Inferior parietal cortex (tissue), 1 donor: ENCODE data around the gene MPP7.

Source experiments
- DNase-seq: peaks from one replicate; pipeline ENCODE4 v3.0.0-alpha.2; 2016; ENCODE audit errors: extremely low spot score

Gene MPP7

DNA sequence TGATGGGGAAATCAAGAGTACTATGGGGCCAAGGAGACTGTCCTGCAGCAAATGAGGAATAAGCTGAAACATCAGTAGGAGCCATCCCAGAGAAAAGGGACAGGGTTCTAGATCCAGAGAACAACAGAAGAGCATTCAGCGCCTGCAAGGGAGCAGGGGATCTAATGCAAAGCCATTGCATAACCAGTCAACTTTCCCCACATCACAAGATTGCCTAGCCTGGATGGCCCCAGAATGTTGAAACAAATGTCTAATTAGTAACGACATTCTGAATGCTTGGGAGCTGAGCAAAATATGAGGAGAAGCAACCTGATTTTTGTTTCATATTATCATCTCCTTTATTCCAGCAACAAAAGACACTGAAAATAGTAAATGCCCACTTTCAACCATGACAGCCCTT, 2.7 kb upstream of the MPP7 start:
- DNase-seq: no peak

DNA sequence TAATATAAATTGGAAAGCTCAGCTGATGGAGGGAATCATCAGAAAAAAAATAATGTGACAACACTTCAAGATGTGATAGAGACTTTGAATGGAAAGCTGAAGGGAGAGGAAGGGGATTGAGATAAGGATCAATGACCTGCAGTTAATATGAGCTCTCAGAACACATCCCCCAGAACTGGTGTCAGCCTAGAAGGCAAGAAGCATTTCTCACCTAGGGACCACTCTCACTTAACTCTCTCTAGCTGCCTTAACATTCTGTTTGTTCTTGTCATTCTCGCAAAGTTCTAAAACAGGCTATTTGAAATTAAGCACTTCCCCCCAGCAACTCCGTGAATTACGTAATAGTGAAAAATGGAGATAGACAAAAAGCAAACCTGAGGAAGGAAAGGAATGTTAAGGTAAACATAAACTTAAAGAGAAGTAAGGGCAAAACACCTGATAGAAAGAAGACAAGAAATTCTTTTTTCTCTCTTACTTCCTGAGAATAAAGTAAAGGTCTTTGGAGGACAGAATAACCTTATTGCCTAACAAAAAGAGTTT, 1.2 kb upstream of the MPP7 start:
- no peak for DNase-seq

DNA sequence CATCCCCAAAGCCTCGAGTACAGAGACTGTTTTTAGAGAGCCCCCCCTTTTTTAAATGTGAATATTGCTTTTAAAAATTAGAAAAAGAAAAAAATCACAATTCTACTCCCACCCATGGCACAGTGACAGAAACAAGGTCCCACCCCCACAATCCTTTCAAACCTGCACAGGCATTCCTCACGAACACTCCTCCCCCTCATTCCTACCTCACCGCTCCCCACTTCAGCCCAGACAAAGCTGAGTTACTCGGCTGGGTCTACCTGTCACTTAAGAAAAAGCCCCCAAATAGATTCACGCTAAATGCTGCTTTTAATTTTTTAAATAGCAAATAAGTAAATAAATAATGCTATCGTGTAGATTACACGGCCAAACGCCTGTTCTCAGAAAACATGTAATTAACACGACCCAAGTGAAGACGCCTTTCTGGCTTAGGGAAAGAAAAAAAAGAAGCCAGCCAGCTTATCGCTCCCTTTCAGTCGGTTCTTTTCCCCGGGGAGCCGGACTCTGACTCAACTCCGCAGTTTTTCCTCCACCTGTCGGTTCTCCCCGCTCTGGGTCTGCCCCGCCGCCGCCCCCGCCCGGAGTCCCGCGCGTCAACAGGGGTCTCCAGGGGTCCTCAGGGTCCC, 739 bp downstream of the MPP7 start:
- DNase-seq: no peak

DNA sequence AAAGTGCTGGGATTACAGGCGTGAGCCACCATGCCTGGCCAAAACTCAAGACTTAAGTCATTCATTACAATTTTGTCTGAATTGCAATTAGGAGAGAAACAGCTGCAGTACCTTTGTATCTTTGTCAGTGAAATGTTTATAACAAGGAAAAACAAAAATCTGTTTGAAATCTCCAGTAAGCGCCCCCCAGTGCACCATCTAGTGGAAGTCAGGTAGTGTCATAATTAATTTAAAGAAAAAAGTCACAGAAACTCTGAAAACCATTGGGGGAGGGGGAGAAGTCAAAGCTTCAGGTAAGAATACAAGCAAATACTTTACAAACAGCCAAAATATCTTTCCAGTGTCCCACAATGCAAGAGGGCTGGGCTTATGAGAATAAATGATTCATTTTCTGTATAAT, 2.8 kb downstream of the MPP7 start:
- no peak for DNase-seq

DNA sequence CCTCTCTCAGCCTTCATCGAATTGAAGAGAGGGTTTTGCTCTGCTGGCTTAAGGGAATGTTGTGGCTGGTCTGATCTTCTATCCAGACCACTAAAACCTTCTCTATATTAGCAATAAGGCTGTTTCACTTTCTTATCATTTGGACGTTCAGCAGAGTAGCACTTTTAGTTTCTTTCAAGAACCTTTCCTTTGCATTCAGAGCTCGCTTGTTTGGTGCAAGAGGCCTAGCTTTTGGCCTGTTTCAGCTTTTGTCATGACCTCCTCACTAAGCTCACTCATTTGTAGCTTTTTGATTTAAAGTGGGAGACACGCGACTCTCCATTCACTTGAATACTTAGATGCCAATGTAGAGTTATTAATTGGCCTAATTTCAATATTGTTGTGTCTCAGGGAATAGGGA, 3.9 kb downstream of the MPP7 start:
- no peak for DNase-seq

DNA sequence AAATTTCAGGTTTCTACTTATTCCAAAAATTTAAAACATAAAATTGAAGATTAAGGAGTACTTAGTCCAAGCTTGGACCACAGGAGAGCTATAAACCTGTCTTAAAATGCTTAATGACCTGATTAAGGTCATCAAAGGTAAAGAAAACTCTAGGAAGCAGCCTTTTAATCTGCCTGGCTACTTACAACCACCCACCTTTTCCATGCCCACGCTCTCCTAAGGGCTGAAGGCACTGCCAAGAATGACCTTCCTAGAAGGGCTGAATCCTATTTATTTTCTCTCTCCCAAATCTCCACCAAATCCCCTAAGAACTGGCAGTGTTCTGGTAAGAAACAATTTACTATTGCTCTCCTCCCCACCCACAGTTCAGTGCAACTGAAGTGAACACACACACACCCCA, 6.8 kb downstream of the MPP7 start:
- no peak for DNase-seq

DNA sequence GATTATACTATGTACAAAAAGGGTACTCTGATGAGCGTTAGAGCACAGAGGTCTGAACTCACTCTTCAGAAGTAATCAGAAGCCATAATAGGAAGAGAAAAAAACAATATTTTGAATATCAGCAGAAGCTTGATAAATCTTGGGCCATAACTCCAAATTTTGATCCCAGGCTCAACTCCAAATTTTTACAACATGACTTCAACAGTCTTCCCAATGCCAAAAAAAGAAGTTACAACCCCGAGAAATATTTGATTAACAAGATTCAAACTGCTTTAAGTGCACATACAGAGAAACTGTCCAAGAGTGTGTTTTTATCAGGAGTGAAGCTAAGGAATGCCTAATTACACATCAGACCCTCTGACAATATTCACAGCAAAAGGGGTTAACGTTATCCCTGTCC, 7.5 kb downstream of the MPP7 start:
- no peak for DNase-seq

DNA sequence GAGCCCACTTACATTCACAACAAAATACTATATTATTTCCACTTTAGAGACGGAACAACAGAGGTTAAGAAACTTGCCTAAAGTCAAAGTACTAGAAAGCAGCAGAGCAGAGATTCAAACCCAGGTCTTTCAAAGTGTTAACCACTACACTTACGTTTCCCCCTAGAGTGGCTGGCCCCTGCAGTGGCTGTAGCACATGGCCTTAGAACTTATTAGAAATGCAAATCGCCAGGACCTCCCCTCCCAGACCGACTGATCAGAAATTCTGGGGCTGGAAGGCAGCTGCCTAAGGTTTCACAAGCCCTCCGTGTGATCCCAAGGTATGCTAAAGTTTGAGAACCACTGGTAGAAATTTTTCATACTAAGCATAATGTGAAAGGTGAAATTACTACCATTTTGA, 8.1 kb downstream of the MPP7 start:
- DNase-seq: no peak

DNA sequence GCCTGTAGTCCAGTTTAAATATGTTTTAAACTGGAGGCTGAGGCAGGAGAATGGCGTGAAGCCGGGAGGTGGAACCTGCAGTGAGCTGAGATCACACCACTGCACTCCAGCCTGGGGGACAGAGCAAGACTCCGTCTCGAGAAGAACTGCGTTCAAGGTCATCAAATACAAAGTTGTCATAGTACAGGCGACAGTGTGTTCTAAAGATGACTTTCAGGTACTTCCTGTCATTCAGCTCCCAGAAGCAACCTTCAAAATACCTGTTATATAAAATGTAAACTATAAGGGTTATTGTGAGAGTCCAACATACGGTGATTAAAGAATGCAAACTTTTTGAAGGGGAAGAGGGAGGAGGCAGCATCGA, 8.7 kb downstream of the MPP7 start:
- DNase-seq: no peak

DNA sequence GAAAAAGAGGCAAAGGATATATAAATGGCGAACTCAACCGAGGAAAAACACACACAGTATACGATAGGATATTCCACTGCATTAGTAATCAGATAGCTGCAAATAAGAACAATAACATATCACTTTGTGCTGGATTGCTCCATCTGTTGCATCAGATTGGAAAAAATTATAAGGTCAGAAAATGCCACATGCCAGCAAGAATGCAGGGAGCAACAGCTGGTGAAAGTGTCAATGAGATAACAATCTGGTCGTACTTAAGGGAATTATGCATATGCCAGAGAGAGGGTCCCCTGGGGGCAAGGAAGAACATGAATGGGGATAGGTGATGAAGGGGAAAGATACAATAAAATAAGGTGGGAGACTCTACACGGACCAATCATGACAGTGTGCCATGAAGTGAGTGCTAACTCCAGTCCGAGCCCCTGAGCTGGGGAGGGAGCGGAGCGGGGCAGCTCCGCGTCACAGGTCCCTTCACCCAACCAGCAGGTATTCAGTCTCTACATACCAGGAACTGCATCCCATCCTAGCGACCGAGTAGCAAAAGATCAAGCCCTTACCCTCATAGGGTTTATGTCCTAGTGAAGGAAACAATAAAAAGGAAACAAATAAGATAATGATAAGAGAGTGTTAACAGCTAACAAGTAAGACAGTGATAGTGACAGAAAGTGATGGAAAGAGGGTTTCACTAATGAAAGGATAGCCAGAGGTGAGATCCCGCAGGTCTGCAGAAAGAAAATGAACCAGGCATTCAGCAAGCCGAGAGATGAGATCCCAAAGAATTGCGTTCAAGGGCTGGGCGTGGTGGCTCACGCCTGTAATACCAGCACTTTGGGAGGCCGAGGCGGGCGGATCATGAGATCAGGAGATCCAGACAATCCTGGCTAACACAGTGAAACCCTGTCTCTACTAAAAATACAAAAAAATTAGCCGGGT, 9.4 kb downstream of the MPP7 start:
- DNase-seq: no peak

DNA sequence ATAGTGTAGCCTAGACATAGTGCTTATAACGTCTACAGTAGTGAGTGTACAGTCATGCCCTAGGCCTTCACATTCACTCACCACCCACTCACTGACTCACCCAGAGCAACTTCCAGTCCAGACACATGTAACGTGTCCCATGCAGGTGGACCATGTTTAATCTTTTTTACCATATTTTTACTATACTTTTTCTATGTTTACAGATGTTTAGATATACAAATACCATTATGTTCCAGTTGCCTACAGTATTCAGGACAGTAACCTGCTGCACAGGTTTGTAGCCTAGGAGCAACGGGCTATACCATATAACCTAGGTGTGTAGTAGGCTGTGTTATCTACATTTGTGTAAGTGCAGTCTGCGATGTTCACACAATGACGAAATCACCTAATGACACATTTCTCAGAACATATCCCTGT, 11.0 kb downstream of the MPP7 start:
- DNase-seq: no peak

DNA sequence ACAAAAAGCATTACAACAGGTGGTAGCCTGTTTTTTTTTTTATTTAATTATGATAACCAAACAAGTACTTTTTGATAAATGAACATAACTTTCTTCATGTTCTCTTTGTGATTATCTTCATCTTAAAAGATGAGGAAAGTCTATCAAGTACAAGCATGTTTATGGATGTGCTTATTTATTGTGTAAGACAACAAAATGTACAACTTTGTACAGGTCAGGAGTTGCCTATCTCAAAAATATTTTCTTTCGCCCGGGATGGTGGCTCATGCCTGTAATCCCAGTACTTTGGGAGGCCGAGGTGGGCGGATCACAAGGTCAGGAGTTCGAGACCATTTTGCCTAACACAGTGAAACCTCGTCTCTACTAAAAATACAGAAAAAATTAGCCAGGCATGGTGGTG, 17.0 kb downstream of the MPP7 start:
- DNase-seq: no peak

DNA sequence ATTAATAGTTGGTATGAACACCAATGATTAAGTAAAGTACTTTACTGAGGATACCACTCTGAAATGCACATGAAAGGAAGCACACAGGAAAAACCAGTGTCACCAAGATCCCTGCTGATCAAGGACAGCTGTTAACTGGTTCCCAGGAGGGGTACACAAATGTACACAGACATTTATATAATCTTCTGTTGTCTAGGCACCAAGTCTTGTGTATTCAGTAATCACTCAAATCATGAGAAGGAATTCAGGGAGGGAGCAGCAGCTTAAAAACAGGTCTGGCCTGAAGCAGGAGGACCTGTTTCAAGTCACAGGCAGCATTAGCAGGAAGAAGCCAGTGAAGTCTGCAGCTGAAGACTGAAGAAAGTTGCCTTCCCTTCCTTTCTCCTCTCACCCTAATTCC, 18.7 kb downstream of the MPP7 start:
- no peak for DNase-seq

DNA sequence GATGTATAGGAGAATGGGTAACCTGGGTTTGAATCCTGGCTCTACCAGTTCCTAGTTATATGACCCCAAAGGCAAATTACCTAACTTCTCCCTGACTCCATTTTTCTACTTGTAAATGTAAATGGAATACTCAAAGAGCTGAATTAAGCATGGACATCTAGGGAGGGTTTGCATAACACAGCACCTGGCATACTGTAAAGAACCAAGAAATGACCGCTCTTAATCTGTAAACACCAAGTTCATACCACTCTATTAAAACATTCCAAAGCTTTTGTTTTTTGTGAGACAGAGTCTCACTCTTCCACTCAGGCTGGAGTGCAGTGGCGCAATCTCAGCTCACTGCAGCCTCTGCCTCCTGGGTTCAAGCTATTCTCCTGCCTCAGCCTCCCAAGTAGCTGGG, 19.6 kb downstream of the MPP7 start:
- no peak for DNase-seq

DNA sequence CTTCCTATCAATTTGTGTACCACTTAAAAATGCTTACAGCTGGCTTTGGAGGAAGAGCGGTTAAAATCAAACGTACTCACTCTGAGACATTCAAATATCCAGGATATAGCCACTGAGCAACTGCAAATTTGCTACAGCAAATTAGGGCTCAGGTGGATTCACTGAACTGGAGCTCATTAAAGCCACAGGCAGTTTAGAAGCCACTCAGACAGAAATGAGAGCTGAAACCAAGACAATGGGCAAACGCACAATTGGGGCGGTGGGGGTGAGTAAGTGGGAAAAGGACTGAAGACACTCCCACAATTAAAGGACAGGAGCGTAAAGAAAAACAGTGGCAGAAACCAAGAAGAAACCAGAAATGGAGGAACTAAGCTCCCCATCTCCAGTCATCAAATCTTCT, 20.5 kb downstream of the MPP7 start:
- no peak for DNase-seq

DNA sequence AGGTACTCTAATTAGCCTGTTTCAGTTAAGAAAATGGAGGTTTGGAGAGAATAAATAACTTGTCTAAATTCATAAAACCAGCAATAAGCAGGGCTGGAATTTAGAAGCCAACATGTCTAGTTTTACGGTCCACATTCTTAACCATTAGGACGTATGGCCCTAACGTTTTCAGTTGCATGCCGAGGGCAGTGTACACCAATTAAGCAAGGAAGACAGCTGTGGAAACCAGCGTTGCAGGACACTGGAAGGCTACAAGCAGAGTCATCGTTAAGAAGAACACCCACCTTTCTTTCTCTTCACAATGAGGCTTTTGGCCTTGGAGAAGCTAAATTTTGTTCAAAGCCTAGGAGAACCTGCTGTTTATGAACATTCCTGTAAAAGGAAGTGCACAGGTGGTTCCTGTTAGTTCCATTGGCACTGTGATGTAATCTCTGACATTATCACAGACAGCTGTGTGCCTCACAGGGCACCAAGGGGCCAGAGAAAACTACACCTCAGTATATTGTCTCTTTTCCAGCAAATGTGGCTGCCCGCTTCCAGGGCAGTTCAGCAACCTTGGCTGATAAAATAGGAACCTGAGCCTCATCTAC, 21.0 kb downstream of the MPP7 start:
- DNase-seq: no peak

DNA sequence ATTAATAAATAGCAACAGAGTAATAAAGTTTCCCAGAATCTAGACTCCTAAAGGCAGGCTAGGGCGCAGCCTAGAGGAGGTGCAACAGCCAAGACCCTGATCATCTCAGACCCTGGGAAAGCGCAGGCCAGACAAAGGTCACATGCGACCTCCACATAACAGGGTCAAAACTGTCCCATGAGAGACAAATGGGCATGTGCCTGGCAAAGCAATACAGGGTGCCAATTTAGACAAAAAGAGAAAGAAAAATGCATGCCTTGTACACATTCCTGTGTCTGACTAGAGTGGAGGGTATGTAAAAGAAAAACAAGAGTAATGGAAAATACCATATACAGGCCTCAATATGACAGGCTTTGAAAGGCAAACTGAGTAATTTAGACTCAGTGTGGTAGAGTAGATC, 22.2 kb downstream of the MPP7 start:
- DNase-seq: no peak

DNA sequence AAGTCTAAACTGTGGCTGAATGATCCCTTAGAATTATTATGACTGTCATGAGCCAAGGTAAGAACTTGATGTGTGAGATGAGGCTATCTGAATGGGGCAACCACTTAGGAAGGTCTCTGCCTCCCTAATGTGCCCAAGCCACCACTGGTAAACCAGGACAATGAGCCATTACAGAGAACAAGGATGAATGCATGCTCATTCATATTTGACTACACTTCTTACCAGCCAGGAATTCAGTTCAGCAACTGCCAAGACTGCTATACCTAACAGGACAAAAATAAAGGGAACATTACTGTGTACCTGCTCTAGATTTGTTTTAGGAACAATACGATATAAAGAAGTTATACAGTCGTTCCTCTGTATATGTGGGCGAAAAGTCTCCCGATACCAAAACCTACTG, 23.0 kb downstream of the MPP7 start:
- DNase-seq: no peak

DNA sequence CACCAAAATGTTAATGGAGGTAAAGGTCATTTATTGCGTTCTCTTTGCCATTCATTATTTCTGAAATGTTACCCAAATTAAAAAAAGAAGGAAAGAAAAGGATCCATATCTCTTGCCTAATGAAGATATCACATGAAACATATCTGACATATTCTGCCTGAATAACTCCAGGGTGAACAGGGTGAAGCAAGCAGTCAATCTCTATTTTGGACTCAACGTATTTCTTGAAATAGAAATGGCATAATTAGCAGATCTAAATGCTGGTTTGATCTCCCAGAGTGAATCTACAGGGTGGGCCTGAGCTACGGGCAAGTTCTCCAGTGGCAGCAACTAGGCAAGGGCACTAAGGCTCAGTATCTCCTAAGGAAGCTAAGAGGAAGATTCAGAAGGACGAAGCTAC, 24.0 kb downstream of the MPP7 start:
- DNase-seq: no peak

DNA sequence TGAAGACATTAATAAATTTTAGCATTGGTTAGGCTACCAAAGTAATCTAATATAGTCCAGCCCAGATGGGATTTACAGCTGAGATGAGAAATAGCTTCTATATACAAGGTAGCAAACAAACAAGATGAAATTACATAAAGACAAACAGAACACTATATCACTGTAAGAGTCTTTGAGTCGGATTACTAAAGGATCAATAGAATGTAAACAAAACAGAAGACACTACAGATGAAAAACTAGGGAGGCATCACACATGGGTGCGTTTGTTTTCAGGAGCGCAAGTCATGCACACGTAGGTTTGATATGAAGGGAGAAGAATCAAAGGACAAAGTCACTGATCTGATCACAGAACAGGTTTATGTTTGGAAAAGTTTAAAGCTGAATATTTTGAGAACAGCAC, 26.5 kb downstream of the MPP7 start:
- DNase-seq: no peak

DNA sequence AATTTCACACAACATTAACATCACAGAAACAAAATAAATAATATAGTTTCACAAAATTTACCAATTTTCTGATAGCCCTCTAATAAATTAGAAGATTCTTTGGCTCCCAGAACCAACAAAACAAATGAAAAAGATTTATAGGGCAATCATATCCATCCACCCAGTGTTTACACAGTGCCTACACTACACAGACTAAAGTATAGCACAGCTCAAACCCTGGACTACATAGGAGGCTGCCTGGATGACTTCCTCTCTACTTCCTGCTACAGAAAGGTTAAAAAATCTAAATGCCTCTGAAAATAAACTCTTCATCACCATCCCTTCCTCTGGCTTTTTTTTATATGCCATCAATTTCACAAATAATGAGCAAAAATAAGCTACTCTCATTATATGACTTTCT, 28.4 kb downstream of the MPP7 start:
- no peak for DNase-seq

DNA sequence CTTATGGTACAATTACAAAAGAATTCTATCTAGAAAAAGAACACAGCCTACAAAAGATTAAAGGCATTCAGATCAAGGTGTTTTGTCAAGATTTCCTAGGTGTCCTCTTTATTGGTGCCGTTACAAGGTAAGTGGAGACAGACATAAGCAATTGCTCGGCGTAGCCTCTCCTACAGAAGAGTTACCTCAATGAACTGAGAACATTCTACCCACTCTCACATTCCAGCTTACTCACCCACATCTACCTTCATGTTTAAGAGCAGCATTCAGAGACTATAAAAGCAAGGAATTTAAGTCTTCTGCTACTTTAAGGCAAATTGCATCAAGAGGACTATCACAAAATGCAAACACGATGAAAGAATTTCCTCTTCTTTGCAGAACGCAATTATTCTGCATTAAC, 29.5 kb downstream of the MPP7 start:
- no peak for DNase-seq
